Measurements from ENCODE around the gene NPB.

Gene NPB

DNA sequence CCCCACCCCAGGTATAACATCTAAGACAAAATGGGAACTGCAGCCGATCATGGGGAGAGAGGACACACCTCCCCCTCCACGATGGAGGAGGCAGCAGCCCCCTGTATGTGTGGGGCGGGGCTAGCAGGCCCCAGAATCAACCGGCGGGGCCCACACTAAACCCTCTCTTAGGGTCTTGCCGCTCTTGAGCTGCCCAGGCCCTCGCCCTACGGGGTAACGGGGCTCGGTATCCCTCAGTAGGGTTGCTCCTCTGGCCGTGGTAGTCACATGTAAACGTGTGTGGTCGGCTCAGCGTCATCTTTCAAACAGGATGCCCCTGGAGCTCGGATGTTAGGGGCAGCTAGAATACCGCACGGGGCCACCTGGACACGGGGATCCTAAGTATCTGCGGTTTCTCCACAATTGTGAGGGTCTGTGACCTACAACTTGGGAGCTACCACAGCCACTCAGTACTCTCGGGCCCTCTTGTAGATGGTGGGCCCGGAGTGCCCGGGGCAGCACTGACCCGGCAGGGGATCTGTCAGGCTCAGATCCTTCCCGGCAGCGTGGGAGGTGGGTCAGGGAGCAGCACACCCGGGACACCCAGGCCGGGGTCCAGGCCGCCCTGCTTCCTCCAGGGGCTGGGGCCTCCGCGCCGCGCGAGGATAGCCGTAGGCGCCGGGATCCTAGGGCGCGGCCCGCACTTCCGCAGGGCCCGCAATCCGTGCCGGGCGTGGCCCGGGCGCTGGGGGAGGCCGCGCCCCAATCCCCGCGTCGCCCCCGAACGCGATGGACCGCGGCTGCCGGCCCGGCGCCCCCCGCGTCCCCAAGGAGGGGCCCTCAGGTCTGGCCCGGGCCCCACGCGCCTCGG is 31.7 kb upstream of the NPB start:
- H3K4me3 ChIP-seq (ENCODE audit: low read length), result peak overlapping the region; percentile 86
- peak; percentile 47 for DNase-seq
- H3K4me1 ChIP-seq (ENCODE audit: low read length), result peaks cover 6% of the 10 kb centered on the region; the same call in 1 of the 2 replicates
- peaks cover 52% of the 10 kb centered on the region for H3K79me2 ChIP-seq (ENCODE audit: low read length)
- H3K4me2 ChIP-seq (ENCODE audit: low read depth, low read length), result peak overlapping the region; percentile 75
- peak overlapping the region; percentile 83 for H3K27ac ChIP-seq (ENCODE audit: low read length)
- H3K27me3 ChIP-seq (replicated peaks; ENCODE audit: insufficient read depth, low read length), result no peaks in the 10 kb centered on the region
- no peak for TF ChIP-seq EZH2phosphoT487 (IDR thresholded peaks at IDR 0.05; ENCODE audit: low read length)
- TF ChIP-seq, protein P1, sequence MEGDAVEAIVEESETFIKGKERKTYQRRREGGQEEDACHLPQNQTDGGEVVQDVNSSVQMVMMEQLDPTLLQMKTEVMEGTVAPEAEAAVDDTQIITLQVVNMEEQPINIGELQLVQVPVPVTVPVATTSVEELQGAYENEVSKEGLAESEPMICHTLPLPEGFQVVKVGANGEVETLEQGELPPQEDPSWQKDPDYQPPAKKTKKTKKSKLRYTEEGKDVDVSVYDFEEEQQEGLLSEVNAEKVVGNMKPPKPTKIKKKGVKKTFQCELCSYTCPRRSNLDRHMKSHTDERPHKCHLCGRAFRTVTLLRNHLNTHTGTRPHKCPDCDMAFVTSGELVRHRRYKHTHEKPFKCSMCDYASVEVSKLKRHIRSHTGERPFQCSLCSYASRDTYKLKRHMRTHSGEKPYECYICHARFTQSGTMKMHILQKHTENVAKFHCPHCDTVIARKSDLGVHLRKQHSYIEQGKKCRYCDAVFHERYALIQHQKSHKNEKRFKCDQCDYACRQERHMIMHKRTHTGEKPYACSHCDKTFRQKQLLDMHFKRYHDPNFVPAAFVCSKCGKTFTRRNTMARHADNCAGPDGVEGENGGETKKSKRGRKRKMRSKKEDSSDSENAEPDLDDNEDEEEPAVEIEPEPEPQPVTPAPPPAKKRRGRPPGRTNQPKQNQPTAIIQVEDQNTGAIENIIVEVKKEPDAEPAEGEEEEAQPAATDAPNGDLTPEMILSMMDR (IDR thresholded peaks at IDR 0.05; ENCODE audit: low read length), result no peak
- TF ChIP-seq EZH2 (optimal IDR thresholded peaks at IDR 0.05; ENCODE audit: low read depth, low read length), result no peak
- peaks cover 13% of the 10 kb centered on the region for H3K36me3 ChIP-seq (replicated peaks; ENCODE audit: insufficient read depth, low read length)
- peak overlapping the region; percentile 97 for H3K9ac ChIP-seq (ENCODE audit: low read length)
- H4K20me1 ChIP-seq (ENCODE audit: insufficient read depth, low read length), result no peaks in the 10 kb centered on the region; the same call in 1 of the 2 replicates
- no peaks in the 10 kb centered on the region for H3K9me3 ChIP-seq (replicated peaks; ENCODE audit: insufficient read depth, low read length)
- H2AFZ ChIP-seq (ENCODE audit: low read length), result no peak overlapping the region
- no peaks in the 10 kb centered on the region for H3K9me2 ChIP-seq (replicated peaks; ENCODE audit: insufficient read depth, low read length)
- H3F3A ChIP-seq (ENCODE audit: insufficient read depth, low read length), result peaks cover 57% of the 10 kb centered on the region

DNA sequence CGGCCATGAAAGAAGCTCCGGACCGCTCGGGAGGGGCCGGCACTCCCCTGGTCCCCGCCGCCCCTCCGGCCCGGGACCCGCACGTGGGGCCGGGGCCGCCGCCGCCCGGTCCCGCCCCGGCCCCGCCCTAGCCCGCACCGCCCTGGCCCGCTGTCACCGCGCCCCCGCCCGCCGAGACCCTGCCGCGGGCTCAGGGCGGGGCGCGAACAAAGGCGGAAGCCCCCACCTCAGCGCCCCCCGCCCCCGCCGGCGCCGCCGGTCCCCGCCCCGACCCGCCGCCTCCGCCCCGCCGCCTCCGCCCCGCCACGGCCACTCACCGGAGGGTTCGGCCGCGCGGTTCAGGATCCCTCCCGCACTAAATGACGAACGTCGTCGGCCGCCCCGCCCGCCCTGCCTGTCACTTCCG is 31.1 kb upstream of the NPB start, which contains the start of gene ARHGDIA:
ARHGDIA (minus strand) TSS at position 357 of the 406 bp plus-strand sequence. CDS start 1,407 bp downstream, outside the sequence.
- peaks cover 47% of the 10 kb centered on the region for H3K79me2 ChIP-seq (ENCODE audit: low read length)
- peaks cover 13% of the 10 kb centered on the region for H3K36me3 ChIP-seq (replicated peaks; ENCODE audit: insufficient read depth, low read length)
- peaks cover 51% of the 10 kb centered on the region for H3F3A ChIP-seq (ENCODE audit: insufficient read depth, low read length)
- no peaks in the 10 kb centered on the region for H3K9me2 ChIP-seq (replicated peaks; ENCODE audit: insufficient read depth, low read length)
- peak within 1 kb of the TSS; percentile 96 for H3K4me2 ChIP-seq (ENCODE audit: low read depth, low read length)
- peak within 1 kb of the TSS; percentile 100 for H3K9ac ChIP-seq (ENCODE audit: low read length)
- peak within 1 kb of the TSS; percentile 86 for H3K27ac ChIP-seq (ENCODE audit: low read length)
- H3K4me1 ChIP-seq (ENCODE audit: low read length), result peaks cover 6% of the 10 kb centered on the region; the same call in 1 of the 2 replicates
- H3K9me3 ChIP-seq (replicated peaks; ENCODE audit: insufficient read depth, low read length), result no peaks in the 10 kb centered on the region
- H3K4me3 ChIP-seq (ENCODE audit: low read length), result peak within 1 kb of the TSS; percentile 95
- TF ChIP-seq, protein P1 (IDR thresholded peaks at IDR 0.05; ENCODE audit: low read length), result no peak
- TF ChIP-seq EZH2phosphoT487 (IDR thresholded peaks at IDR 0.05; ENCODE audit: low read length) (no peak), EZH2 (optimal IDR thresholded peaks at IDR 0.05; ENCODE audit: low read depth, low read length) (no peak)
- DNase-seq, result no peak
- no peaks in the 10 kb centered on the region; the same call in 1 of the 2 replicates for H4K20me1 ChIP-seq (ENCODE audit: insufficient read depth, low read length)
- peak within 1 kb of the TSS; percentile 80 for H2AFZ ChIP-seq (ENCODE audit: low read length)
- H3K27me3 ChIP-seq (replicated peaks; ENCODE audit: insufficient read depth, low read length), result no peaks in the 10 kb centered on the region

DNA sequence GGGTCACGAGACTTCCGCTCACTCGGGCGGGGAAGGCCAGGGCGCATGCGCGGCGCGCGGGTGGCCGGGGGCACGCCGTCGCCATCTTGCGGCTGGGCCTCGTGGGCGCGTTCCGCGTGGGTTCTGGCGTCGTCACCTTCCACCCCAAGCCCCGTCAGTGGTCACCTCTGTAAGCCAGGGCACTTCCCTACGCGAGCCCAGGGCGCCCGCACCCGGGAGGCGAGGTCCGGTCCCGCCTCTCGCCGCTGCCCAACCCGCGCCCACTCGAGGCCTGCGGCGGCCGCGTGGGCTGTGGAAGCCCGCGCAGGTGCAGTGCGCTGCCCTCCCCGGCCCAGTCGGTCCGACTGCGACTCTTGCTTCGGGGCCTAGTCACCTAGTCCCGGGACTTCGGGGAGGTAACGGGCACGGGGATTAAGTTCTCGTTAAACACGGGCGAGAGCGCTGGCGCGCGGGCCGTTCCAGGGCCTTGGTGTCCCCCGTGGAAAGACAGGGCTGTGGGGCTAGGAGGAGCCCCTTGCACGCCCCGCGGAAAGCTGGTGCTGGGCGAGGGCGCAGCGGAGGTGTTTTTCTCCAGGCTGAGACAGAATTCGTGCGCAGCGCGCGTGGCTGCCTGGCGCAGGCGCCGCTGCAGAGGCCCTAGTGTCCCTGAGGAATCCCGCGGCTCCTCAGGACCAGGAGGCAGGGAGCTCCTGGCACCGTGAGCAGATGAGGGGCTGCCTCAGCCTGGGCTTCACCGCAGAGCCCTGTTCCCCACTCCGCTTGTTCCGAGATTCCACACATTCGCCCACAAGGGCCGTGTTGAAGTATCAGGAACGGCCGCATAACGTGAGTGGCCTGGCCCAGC is 30.4 kb upstream of the NPB start:
- H3F3A ChIP-seq (ENCODE audit: insufficient read depth, low read length), result peaks cover 45% of the 10 kb centered on the region
- no peaks in the 10 kb centered on the region; the same call in 1 of the 2 replicates for H4K20me1 ChIP-seq (ENCODE audit: insufficient read depth, low read length)
- H3K27me3 ChIP-seq (replicated peaks; ENCODE audit: insufficient read depth, low read length), result no peaks in the 10 kb centered on the region
- no peaks in the 10 kb centered on the region for H3K9me3 ChIP-seq (replicated peaks; ENCODE audit: insufficient read depth, low read length)
- peak overlapping the region; percentile 100 for H3K9ac ChIP-seq (ENCODE audit: low read length)
- peaks cover 6% of the 10 kb centered on the region; the same call in 1 of the 2 replicates for H3K4me1 ChIP-seq (ENCODE audit: low read length)
- peaks cover 45% of the 10 kb centered on the region for H3K79me2 ChIP-seq (ENCODE audit: low read length)
- TF ChIP-seq EZH2 (optimal IDR thresholded peaks at IDR 0.05; ENCODE audit: low read depth, low read length), result no peak
- TF ChIP-seq, protein P1 (IDR thresholded peaks at IDR 0.05; ENCODE audit: low read length), result peak; percentile 17; the same call in 1 of the 2 replicates
- peak overlapping the region; percentile 95 for H3K4me3 ChIP-seq (ENCODE audit: low read length)
- peak overlapping the region; percentile 96 for H3K4me2 ChIP-seq (ENCODE audit: low read depth, low read length)
- H2AFZ ChIP-seq (ENCODE audit: low read length), result peak overlapping the region; percentile 80
- H3K27ac ChIP-seq (ENCODE audit: low read length), result peak overlapping the region; percentile 86
- peaks cover 13% of the 10 kb centered on the region for H3K36me3 ChIP-seq (replicated peaks; ENCODE audit: insufficient read depth, low read length)
- H3K9me2 ChIP-seq (replicated peaks; ENCODE audit: insufficient read depth, low read length), result no peaks in the 10 kb centered on the region
- peak; percentile 93 for DNase-seq
